ENCODE measurements around the gene STRN3.
"Not testable (repeated sequence)": the region's sequence is repeated elsewhere in the genome, so short reads cannot be mapped to it uniquely, and the experiment has no call there.

Gene STRN3

DNA sequence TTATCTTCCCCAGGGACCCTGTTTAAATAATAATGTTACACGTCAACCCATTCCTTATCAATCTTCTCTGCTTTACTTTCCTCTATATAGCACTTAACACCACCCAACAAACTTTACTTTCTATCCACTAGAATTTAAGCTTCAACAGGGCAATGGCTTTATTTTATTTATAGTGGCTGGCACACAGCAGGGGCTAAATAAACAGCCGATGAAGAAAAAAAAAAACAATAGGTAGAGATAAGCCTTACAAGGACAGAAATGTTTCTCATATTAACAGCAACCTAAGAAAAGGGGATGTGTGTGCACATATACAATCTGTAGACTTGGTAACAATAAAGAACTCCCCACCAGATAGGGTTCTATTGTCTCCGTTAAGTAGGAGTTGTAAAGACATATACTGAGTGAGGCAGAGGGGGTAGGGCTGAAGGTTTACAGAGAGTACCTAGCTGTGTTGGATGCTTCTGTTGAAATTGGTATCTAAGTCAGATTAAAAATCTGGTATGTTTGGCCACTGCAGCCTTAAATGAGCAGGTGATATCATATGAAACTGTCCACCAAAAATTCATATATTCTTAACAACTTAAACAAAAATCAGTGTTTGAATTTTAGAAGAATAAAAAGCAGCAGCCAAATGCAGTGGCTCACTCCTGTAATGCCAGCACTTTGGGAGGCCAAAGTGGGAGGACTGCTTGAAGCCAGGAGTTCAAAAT lies 25.4 kb downstream of the STRN3 start:
- DNase-seq (ENCODE audit: low read depth), result no peak

DNA sequence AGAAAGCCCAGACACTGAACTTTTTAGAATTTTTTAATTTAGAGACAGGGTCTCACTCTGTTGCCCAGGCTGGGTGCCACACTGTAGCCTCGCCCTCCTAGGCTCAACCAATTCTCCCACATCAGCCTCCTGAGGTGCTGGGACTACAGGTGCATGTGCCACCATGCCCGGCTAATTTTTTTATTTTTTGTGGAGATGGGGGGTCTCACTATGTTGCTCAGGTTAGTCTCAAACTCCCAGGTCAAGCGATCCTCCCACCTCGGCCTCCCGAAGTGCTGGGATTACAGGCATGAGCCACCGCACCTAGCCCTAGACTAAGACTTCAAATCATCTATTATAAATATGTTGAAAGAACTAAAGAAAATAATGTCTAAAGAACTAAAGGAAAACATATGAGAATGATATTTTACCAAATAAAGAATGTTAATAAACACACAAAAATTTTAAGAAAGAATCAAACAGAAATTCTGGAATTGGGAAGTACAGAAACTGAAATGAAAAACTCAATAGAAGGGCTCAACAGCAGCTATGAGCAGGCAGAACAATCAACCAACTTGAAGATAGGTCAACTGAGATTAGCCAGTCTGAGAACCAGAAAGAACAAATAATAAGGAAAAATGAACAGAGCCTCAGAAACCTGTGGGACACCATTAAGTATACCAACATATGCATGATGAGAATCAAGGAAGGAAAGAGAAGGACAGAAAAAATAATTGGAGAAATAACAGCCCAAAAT lies 27.0 kb downstream of the STRN3 start:
- no peak for DNase-seq (ENCODE audit: low read depth)

DNA sequence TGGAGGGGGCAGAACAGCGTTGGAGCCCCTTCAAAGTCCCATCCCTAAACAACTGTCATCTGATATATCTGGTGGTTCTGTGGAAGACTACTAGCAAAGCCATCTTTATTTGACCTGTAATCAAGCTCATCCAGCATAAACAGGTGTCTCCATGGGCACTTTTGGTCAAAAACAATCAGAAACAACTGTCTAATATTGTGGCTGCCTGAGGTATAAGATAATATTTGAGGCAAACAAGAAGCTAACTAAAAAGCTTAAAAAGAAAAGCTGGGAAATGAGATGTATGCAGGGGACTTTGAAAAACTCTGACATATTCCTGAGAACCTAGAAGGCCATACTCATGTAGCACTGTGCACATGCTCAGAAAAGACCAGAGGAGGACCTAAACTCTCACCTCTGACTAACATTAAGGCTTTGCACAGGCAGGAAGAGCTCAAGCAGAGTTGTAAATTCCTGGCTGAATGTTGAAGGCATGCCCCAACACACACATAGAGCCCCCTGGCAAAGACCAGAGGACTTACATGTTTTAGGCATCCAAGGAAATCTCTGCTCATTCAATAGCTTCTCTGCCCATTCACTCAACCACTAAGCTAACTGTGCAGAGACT lies 28.0 kb downstream of the STRN3 start:
- no peak for DNase-seq (ENCODE audit: low read depth)

DNA sequence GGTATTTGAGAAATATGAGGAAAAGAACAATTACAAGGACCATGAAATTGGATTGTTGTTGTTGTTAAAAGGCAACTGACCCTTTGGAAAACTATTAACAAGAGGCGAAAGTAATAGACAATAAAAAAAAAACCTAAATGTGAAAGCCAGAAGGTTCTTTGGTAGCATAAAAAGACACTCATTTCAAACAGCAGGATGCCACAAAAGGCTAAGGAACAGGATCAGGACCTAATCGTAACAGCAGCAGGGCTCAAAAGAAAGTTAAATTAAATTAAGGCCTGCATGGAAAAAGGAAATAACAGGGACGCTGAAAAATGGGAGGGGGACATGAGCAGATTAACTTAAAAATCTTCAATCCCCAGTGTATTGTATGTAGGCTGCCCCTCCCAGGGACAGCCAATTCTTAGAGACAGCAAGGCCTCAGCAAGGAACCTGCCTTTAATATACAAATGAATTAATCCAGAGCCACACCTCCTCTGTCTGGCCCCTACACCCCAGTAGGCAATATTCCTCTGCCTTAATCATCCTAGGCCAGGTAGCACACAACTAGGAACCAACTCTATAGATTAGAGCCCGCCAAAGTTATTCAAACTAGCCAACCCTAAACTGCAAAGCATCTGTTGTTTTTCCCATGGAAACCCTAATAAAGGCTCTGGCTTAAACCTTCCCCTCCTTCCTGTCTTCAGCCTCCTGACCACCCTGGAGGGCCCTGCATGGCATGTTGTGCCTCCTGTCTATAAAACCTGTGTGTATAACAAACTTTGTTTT lies 29.1 kb downstream of the STRN3 start:
- no peak for DNase-seq (ENCODE audit: low read depth)

DNA sequence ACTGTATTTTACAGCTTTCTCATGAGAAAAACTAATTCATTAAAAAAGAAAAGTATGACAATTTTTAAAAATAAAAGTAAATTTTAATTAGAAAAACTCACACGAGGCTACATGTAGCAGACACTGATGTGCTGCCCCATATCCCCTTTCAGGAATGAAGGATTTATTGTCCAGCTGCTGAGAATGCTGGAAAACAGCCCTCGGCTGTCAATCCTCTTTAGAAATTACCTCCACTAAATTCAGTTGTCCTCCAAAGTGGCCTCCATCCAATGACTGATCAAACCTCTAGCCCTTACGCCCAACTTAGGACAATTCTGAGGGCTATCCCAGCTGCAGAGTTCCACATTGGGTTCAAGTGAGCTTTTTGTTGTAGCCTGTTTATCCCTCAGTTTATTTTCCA lies 30.5 kb downstream of the STRN3 start:
- DNase-seq (ENCODE audit: low read depth), result no peak

DNA sequence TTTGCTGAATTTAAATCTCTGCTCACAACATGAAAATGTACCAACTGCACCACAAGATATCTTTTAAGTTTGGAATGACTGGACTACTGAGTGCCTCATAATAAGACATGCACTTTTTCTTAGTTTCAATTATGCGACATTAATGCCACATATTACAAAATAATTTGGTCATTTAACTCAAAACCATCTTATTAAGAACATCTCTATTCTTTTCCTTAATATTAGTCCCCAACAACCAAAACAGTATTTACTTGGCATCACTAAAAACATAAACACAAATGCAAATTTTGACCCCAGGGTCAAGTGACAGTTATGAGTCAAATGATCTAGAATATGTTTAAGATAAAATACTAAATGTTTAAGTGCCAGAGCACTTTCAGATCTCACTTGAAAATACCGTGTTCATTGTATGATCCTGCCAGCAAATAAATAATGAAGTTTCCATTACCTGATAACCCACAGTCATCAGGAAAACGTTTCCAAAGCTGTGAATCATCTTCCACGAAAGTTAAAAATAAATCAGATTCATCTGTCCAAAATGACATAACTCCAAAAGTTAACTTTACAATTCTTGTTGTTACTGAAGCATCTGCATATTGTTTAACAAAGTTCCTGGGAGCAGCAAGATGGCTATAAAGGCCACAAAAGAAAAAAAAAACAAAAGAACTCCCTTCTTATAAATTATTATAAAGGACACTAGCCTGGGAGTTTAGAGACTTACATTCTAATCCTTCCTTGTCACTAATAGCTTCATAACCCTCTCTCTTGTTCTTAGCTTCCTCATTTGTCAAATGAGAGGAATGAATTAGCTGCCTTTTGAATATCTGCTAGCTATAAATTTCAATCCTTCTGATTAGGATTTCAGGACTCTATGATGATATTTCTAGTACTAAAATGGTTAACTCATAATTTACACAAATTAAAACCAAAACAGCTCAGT lies 31.2 kb downstream of the STRN3 start:
- DNase-seq (ENCODE audit: low read depth), result peak; percentile 63

DNA sequence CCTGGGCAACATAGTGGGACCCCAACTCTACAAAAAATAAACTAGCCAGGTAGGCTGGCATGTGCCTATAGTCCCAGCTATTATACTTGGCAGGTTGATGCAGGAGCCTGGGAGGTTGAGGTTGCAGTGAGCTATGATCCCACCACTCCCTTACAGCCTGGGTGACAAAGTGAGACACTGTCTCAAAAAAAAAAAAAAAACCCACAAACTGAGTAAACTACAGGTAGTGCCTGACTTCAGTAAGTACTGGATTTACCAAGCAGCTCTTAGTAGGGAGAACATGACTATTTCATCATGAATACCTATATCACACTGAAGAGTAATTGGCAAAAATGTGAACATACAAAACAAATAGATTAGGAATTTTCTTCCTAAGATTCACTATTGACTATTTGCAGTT lies 33.1 kb downstream of the STRN3 start:
- DNase-seq (ENCODE audit: low read depth), result no peak

DNA sequence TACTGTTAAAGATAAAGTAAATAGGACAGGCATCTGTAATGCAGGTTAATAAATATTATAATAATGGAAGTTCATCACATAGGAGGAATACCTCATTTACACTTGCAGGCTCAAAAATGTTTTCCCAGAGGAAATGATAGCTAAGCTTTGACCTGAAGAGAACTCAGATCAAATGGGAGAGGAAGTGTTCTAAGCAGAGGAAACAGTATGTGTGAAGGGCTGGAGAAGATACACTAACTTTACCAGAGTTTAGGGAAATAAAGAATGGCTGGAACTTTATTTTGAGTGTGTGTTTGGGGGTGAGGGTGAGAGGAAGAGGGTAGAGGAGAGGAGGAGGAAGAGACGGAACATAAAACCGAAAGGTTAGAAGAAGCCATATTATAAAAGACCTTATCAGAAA lies 34.8 kb downstream of the STRN3 start:
- DNase-seq (ENCODE audit: low read depth), result no peak

DNA sequence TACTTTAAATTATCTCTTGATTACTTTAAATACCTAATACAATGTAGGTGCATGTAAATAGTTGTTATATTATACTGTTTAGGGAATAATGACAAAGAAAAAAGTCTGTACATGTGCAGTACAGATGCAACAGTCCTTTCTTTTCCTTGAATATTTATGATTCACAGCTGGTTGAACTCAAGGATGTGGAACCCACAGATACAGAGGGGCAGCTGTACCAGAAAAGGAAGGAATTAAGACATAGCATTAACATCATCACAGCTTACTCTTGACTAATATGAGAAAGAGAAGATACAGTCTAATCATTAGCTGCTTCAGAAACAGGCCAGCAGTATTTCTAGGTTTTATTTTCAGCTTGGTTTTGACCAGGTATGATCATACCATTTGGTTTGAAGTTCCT lies 35.4 kb downstream of the STRN3 start:
- peak; percentile 21 for DNase-seq (ENCODE audit: low read depth)

DNA sequence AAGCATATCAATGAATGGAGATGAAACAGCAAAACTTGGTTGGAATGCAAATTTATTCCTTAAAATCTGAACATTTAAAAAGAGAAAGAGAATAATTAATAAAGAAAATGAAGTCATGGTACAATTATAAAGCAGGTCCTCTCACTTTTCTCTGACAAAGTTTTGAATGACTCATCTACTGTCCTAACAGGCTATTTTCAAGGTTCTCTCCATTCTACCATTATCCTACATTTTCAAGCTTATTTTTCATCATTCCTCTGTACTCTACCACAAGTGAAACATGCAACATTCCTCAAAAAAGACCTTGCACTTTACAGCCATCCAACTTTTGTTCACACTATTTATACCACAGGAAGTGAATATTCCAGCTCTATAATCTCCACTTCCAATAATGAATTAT lies 37.7 kb downstream of the STRN3 start:
- peak; percentile 67 for DNase-seq (ENCODE audit: low read depth)

DNA sequence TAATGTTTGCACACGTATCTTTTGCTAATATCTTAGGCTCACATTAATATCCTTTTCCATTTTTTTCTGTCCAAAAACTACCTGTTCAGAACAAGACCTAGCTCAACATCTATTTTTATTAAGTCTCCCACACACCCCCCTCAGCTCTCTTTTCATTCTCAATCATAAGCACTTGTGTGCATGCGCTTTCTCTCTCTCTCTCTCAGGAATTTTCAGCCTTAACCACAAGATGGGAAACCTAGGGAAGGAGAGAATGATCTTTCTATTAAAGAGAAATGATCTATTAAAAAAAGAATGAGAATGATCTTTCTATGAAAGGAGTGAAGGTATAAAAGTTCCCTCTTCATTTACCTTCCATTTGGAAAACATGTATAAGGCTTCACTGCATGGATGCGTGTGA lies 40.4 kb downstream of the STRN3 start:
- DNase-seq (ENCODE audit: low read depth), result no peak

DNA sequence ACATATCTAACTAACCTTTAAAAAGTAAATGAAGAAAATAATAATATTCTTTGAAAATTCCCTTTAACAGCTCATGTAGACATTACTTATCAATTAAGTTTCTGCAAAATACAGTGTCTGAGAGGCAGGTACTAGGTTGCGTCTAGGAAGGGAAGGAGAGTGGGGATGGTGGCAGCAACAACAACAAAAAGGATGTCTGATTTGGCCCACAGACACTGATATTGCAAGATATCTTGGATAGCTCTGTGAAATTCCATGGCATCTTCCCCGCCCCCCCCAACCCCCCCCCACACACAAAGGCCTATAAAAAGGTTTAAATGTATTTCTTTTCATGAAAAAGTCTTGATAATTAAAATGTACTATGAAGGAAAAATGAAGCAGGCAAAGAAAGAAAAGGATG lies 42.3 kb downstream of the STRN3 start:
- no peak for DNase-seq (ENCODE audit: low read depth)

DNA sequence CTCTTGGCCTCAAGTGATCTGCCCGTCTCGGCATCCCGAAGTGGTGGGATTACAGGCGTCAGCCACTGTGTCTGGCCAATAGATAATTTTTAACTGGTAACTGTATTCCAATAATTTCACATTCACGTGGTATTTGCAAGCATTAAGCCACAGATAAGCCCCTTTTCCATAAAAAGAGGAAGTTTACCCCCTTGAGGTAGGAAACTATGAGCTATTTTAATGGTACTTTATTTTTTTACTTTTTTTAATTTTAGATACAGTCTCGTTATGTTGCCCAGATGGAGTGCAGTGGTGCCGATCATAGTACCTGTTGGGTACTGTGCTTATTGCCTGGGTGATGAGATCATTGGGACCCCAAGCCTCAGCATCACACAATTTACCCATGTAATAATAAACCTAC lies 43.6 kb downstream of the STRN3 start:
- no peak for DNase-seq (ENCODE audit: low read depth)

DNA sequence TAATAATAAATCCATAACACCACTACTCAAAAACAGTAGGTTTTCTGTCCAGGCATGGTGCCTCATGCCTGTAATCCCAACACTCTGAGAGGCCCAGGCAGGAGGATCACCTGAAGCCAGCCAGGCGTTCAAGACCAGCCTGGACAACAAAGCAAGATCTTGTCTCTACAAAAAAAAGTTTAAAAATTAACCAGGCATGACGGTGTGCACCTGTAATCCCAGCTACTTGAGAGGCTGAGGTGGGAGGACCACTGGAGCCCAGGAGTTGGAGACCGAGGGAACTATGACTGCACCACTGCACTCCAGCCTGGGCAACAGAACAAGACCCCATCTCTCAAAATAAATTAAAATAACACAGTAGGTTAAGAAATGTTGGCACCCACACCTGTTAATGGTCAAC lies 45.2 kb downstream of the STRN3 start:
- no peak for DNase-seq (ENCODE audit: low read depth)

DNA sequence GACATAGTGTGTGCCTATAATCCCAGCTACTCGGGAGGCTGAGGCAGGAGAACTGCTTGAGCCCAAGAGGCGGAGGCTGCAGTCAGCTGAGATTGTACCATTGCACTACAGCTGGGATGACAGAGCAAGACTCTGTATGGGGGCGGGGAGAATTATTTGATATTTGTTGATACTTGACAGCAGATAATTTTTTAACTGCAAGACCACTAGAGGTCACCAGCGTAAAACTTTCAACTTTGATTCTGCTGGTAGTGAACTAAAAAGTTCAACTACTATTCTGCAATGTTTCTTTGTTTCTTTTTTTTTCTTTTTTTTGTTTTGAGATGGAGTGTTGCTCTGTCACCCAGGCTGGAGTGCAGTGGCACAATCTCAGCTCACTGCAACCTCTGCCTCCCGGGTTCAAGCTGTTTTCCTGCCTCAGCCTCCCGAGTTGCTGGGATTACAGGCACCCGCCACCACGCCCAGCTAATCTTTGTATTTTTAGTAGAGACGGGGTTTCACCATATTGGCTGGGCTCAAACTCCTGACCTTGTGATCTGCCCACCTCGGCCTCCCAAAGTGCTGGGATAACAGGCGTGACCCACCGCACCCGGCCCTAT lies 46.0 kb downstream of the STRN3 start:
- DNase-seq (ENCODE audit: low read depth), result peak; percentile 83

DNA sequence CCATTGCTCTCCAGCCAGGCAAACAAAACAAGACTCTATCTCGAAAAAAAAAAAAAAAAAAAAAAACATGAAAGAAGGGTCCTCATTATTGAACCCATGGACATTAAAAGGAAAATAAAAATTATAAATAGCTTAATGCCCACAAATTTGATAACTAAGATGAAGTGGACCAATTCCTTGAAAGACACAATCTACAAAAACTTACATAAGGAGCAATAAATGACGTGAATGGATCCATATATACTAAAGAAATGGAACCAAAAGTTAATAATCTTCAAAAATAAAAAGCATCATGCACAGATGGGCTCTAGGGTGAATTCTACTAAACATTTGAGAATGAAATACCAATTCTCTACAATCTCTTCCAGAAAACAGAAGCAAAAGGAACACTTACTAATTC lies 48.4 kb downstream of the STRN3 start:
- no peak for DNase-seq (ENCODE audit: low read depth)

DNA sequence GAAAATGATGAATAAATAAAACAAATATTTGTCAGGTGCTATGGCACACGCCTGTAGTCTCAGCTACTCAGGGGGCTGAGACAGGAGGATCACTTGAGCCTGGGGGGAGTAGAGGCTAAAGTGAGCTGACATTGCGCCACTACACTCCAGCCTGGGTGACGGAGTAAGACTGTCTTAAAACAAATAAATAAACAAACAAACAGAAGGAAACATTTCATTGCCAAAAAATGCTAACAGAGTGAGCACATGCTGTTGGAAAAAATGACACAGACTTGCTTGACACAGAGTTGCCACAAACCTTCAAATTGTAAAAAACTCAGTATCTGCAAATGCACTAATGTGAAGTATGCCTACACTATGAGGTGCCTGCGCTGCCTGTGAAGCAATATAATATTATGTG lies 51.6 kb downstream of the STRN3 start:
- peak; percentile 68 for DNase-seq (ENCODE audit: low read depth)

DNA sequence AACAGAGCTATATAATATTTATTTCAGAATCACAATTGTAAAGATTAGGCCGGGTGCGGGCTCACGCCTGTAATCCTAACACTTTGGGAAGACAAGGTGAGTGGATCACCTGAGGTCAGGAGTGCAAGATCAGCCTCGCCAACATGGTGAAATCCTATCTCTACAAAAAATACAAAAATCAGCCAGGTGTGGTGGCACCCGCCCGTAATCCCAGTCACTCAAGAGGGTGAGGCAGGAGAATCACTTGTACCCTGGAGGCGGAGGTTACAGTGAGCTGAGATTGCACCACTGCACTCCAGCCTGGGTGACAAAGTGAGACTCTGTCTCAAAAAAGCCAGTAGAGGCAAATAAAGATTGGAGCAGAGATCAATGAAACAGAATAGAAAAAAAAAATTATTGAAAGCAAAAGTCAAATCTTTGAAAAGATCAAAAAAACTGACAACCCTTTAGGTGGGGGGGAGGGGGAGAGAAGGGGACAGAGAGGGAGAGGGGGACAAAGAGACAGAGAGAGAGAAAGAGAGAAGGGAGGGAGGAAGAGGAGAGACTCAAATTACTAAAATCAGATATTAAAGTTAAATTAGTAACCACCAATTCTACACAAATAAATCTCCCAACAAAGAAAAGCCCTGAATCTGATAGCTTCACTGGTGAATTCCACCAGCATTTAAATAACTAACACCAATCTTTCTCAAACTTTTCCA lies 53.1 kb downstream of the STRN3 start:
- DNase-seq (ENCODE audit: low read depth), result no peak

DNA sequence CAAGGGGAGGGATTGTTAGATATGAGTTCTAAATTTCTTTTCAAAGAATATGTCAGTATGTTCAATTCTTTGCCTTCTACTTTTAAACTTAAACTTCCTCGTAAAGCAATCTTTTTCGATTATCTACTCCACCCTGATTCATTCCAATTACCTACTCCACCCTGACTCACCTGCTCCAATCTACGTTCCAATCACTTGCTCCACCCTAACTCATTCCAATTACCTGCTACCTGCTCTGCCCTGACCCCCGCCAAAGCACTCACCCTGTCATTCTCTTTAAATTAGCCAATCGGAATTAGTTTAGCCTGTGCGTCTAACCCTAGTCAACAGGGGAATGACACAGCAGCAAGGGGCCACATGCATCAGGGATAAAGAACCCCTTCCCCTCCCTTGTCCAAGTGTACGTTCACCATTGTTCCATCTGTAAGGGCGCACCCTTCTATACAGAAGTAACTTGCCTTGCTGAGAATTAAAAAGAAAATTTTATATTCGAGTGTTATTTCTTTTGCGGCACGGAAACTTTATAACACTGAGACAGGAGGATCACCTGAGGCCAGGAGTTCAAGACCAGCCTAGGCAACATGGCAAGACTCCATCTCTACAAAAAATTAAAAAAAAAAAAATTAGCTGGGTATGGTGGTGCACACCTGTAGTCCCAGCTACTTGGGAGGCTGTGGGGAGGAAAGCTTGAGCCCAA lies 54.0 kb downstream of the STRN3 start:
- not testable (repeated sequence) for DNase-seq (ENCODE audit: low read depth)

DNA sequence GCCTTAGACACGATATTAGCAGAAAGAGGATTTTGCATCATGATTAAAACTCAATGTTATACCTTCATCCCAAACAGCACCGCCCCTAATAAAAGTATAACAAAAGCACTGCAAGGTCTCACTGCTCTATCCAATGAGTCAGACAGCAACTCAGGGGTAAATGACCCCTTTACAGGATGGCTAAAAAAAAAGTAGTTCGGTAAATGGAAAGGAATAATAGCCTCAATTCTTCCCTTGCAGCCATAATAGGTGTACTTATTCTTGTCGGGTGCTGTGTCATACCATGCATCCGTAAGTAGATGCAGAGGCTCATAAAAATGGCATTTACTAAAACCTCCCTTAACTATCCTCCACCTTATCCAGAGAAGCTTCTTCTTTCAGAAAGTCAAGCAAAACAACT lies 54.6 kb downstream of the STRN3 start:
- DNase-seq (ENCODE audit: low read depth), result no peak
